NOMO-1 treated with DMSO at 0.1 percent for 48 hours (cell line): ENCODE measurements around the gene PTPRD.

ENCODE experiments used
- DNase-seq: peaks from one replicate; lab custom pipeline; 2025; ENCODE audit not compliant: unreplicated experiment; lab: John Stamatoyannopoulos, UW

Gene PTPRD

GRCh38 chr9:8887369-8887768 is 1725.4 kb downstream of the PTPRD start:
- DNase-seq, result no peak

DNA sequence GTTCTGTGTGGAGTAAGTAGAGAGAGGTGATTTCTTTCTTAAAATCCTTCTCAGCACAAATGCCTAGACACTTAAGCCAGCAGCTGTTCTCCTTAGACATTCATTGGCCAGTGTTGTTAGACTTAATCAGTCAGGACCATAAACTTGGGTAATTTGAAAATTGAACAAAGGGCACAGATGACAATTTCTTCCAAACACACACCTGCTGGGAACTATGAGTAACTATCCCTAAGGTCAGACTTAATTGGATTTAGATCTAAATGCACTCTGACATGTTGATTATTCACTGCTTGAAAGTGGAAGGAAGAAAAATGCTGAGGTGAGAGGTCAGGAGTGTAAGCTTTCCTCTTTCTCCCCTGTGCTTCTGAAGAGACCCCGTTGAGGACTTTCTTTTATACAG is 1729.5 kb downstream of the PTPRD start:
- no peak for DNase-seq

DNA sequence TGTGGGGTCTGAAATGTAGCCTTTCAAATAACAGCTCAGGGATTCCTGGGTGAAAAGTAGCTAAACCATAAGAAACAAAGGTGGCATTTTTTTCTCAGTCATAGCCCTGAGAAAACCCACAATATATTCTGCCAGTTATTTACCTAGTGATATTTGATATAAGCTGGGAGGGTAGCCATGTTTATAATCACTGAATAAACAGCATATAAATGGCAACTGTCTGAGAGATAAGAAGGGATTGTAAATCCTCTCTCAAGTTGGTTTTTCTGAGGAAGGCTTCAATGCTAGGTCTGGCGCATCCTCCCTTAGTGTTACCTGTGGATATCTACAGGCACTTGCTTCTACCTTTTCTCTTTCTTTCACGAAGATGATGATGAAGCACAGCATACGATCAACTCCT is 1732.7 kb downstream of the PTPRD start:
- DNase-seq, result no peak

GRCh38 chr9:8879284-8879683 is 1733.5 kb downstream of the PTPRD start:
- no peak for DNase-seq

GRCh38 chr9:8877753-8878494 is 1734.9 kb downstream of the PTPRD start:
- no peak for DNase-seq

GRCh38 chr9:8876303-8876702 is 1736.5 kb downstream of the PTPRD start:
- DNase-seq, result no peak

GRCh38 chr9:8874482-8874881 is 1738.3 kb downstream of the PTPRD start:
- no peak for DNase-seq

- DNase-seq, result no peak
Measured at GRCh38 chr9:8872802-8873201, 1740.0 kb downstream of the PTPRD start.

DNA sequence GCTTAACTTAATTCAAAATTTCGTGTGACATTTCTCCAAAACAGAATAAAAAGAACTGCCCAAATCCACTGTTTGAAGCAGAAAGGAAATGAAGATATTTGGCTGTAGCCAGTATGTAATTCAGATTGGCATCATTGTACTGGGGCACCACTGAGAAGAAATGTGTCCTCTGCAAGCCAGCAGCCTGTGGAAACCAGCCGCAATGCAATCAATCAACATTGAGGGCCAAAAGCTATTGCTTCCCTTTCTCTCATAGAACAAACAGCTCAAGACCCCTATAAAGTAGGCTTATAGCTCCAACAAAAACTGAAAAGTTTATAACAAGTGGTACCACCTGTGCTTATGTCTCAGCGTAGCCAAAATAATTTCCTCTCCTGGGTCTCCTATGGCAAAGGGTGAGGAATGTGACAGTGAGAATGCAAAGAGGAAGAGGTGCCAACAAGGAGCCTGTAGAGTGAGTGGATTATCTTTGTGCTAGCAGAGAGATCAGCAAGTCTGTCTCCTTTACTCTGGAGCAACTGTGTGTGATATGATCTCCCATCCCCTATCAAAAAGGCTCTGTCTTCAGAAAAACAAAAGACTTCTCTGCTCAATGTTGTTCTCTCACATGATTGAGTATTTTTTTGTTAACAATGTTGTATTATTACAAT is 1740.9 kb downstream of the PTPRD start:
- no peak for DNase-seq

DNA sequence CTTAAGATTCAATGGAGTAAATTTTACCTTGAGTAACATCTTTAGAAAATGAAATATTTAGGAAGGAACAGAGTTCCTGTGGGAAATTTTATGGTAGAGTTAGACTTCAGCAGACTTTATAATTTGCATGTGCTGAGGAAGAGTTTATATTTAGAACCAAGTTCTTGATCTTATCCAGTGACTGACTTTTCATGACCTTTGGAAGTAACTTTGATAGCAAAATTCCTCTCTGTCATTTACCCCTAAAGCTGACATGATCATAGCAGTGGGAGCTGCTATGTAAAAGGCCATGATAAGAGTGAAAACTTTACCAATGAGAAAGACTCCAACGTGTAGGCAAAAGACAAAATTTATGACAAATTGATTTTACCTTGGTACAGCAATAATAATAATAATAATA is 1741.4 kb downstream of the PTPRD start:
- no peak for DNase-seq

GRCh38 chr9:8869812-8870211 is 1743.0 kb downstream of the PTPRD start:
- no peak for DNase-seq

DNA sequence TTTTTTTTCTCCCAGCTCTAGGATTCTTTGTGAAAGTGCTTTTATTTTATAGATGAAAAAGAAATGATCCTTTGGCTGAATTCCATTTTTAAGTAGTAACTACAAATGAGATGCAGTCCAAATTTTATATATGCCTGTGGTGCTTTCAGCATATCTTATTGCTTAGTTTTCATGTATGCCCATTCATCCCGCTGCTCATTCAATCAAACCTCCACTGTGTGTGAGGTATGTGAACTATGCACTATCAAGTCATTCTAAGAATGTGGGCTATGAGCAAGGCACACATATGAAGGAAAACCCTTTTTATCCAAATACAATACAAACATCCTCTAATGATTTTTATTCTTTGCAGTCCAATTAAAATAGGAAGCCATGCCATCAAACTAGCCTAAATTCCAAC is 1744.2 kb downstream of the PTPRD start:
- DNase-seq, result no peak

DNA sequence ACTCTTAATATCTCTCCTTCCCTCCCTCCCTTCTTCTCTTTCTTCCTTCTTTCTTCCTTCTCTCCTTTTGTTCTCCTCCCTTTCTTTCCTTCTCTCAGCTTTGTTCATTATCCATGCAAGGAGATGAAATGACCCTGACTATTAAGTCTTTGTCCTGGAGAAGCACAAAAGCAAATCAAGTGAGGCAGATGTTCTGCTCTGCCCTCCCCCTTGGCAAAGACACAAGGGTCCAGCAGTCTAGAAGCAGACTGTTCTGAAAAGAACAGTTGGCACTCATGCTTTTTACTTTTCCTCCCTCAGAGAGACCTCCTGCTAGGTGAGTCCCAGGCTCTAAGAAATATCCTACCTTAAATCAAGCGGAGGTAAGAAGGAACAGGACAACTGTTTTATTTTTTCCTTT is 1745.7 kb downstream of the PTPRD start:
- DNase-seq, result no peak

DNA sequence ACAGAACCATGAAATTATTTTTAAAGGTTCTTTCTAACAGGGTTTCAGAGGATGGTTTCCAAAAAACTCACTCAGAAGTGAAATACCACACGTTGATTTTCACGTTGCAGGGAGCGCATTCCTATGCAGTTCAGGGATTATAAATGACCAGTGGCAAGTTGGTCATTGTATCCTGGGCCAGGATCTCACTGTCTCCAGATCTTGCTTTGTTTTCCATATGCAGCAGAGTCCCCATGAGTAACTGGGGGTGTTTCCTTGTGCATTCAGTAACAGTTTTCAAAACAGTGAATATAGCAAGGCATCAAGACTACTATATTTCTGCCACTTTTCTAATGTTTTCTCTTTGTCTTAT is 1748.3 kb downstream of the PTPRD start:
- no peak for DNase-seq

DNA sequence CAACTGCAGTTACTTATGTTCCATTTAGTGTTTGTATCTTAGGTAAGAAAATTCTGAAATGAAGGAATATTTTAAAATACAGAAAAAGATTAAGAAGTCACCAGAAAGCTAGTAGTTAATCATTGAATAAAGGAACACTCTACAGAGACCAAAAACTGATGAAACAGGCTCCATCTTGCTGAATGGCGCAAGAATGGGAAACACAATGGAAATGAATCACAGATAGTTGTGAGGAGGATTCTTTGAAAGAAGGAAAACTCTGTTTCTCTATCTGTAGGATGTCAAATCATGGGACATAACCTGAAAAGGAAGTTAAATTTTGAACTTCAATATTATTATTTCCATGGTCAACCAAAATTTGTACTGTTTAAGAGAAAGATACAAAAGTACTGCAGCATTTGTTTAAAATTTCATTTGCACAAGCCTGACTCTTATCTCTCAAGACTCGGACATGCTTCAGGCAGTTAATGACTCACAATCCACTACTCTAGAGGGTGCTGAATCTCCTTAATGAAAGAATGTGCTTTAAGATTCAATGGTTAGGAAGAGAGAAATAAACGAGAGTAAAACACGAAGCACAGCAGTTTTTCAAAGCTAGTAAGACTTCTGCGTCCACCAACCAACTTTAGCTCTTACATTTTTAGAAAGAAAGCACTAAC is 1748.8 kb downstream of the PTPRD start:
- DNase-seq, result no peak

DNA sequence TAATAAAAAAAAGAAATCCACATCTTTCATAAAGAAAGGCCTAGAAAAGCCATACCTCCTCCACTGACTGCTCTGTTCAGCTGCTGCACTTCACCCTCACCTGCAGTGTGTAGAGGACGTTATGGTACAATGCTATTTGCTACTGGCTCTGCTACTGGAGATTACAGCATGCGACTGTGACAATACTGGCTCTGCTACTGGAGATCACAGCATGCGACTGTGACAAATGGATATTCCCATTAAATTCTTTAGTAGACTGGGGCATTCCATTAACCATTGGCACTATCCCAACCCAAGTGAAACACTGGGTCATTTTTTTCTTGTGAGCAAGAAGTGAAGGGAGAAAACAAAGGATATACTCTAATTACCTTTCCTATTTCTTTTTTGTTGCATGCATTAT is 1749.7 kb downstream of the PTPRD start:
- no peak for DNase-seq

GRCh38 chr9:8860925-8861324 is 1751.9 kb downstream of the PTPRD start:
- DNase-seq, result no peak

GRCh38 chr9:8860086-8860485 is 1752.7 kb downstream of the PTPRD start:
- no peak for DNase-seq

DNA sequence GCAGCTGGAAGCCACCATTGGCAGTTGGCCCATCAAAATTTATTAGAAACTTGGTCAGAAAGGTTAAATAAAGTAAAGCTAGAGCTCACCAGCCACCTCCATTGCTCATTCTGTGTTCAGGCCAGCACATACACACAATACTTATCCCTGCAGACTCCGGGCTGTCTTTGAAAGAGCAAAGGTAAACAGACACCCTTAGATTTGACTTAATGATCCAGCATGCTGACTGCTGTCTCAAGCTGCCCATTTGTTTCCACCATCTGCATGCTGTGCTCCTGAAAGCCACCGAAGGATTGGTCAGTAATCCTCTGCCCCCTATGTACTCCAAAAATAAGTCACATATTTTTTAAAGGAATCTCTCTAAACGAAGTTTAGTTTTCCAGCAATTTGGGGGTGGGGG is 1753.4 kb downstream of the PTPRD start:
- DNase-seq, result no peak

DNA sequence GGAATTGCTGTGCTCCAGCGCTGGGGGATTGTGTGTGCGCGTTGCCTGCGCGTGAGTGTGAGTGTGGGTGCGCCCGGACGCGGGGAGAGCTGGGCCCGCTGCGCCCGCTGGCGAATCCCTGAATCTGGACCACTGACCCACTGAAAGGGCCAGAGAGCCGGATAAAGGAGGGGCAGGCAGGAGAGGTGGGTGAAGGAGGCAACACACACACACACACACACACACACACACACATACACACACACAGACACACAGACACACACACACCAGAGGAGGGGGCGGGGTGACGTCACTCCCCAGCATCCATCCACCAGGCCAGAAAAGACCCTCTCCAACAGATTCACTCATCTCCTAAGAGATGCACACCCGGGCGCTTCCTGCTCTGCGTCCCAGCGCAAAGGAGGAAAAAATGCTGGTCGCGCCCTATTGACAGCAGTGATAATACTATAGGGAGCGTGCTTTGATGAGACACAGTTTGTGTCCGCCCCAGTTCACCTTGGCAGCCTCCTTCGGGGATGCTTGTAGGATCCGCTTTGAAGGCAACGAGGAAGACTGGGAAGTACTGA is 1754.1 kb downstream of the PTPRD start:
- DNase-seq, result no peak

DNA sequence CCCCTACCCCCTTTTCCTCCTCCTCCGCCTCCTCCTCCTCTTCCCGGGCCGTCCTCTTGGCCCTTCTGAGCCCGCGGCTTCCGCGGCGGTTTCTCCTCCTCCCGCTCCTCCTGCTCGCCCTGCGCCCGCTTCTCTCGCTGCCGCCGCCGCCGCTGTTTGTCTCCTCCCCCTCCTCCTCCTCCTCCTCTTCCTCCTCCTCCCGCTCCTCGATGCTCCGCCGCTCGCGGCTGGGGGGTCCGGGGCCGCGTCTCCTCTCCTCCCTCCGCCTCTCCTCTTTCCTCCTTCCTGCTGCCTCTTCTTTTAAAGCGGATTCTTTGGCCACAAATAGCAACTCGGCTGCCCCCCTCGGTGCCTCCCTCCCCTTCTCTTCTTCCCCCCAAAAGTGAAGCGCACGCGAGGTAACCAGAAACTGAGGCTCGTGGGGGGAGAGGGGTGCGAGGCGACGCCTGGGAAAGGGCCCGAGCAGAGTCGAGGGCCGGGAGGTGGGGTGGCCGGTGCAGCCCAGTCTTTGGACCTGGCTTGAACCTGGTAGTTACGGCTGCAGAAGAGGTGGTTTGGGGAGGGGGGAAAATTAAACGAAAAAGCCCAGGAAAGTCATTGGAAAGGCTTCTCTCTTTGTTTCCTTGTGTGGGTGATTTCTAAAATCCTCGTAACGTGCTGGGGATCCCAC is 1754.7 kb downstream of the PTPRD start:
- DNase-seq, result no peak
